NCI-H128 (cell line): ENCODE results near the gene MAS1L.
"Not testable (repeated sequence)": the region's sequence is repeated elsewhere in the genome, so short reads cannot be mapped to it uniquely, and the experiment has no call there.

Experiments
- DNase-seq: peaks from one replicate; lab custom pipeline; 2025; ENCODE audit not compliant: unreplicated experiment; lab: John Stamatoyannopoulos, UW

MAS1L gene

GRCh38 chr6:29486577-29486976 is 1.2 kb downstream of the MAS1L start:
- DNase-seq = no peak

DNA sequence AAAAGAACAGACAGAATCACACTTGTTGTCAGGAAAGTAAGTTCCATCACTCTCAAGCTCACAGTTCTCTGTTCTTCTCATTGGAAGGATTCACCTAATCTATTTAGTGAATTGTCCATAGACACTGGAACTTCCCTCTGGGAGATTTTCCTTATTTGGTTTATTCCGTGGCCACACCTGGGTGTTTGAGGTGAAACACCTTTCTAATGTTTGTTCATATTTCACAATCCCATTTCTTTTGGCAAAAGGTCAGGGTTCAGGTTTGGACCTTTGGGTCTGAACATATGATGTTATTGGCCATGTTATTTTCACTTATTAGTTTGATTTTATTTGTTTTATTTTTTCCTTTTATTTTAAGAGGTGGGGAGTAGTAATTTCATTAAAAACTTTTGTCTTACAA is 4.0 kb downstream of the MAS1L start:
- DNase-seq = no peak

DNA sequence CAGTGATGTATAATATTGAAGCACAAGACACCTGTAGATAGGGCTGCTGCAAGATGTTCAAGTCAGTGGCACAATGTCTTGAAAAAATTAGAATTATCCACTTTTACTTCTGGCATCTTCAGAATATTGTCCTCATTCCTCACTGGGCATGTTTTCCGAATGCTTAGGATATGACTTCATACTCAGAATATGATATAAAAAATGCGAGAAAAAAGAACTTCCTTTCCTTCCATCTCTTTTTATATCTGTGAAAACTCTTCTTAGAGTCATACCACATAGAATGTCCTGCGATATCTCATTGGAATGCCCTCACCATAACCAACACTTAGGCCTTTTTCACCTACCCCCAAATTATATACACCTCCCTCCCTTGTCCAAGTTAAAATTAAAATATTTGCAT is 4.6 kb downstream of the MAS1L start:
- DNase-seq = no peak

DNA sequence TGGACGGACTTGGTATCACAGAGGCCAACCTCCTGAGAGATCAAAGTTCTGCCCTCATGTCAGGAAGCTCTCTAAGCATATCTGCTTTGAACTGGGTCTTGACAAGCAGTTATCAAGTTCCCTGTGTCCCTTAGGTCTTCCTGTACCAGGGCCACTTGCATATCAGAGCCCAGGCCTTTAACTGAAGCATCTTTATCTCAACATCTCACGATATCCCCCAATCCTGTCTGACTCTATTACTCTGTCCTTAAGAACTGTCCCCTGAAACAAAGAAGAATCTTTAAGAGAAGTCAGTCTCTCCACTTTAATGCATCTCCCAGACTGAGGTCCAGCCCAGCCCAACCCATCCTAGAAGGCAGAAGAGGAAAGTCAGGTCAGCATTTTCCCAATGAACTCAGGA is 8.2 kb downstream of the MAS1L start:
- DNase-seq = no peak

DNA sequence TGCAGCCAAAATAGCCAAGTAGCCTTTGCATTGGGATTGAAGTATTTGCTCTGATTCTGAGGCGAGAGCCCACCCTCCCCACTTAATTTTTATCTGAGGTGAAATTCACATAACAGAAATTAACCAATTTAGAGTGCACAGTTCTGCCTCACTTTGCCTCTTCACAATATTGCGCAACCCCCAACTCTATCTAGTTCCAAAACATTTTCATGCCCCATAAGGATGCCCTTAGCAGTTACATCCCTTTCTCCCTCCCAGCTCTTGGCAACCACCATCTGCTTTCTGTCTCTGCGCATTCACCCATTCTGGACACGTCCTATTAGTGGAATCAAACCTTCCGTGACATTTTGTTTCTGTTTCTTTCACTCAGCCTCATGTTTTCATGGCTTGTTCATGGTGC is 9.0 kb downstream of the MAS1L start:
- no peak for DNase-seq

DNA sequence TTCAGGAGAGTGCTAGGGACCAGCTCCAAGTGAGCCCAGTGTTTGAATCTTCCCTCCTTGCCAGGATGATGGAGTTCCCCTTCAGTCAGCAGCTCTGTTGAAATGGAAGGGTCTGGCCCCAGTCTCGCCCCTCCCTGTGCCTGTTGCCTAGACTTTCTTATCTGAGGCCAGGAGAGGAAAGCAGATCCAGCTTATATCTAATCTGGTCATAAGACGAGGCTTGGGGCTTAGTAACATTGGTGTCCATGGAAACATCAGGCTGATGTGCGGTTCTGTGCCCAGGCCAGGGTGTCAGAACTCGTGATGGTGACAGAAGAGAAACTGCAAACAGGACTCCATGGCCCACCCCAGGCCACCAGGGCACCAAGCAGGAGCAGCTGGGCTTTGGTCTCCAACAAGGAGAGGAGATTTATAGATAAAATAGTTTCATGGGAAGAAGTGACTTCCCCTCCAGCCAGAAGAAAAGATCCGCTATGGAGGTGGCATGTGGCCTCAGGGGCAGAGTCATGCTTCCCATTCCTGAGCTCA is 9.8 kb downstream of the MAS1L start:
- DNase-seq = no peak

GRCh38 chr6:29474996-29475395 is 12.8 kb downstream of the MAS1L start:
- DNase-seq = no peak

GRCh38 chr6:29466241-29466640 is 21.5 kb downstream of the MAS1L start:
- no peak for DNase-seq

DNA sequence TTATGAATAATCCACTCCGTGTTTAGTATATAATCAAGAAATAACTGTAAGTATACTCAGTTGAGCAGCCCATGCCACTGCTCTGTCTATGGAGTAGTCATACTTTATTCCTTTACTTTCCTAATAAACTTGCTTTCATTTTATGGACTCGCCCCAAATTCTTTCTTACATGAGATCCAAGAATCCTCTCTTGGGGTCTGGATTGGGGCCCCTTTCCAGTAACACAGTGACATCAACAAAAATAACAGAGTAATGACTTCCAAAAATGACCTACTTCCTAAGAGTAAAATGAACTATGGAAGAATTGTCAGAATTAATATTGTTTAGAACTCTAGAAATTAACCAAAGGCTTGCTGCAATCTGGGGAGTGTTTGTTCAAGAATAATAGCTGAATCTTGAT is 22.0 kb downstream of the MAS1L start:
- no peak for DNase-seq

- DNase-seq = no peak
Measured at GRCh38 chr6:29465279-29465678, 22.5 kb downstream of the MAS1L start.

- no peak for DNase-seq
Measured at GRCh38 chr6:29462022-29462421, 25.7 kb downstream of the MAS1L start.

GRCh38 chr6:29461021-29461814 is 26.5 kb downstream of the MAS1L start:
- DNase-seq = no peak

- DNase-seq = no peak
Measured at GRCh38 chr6:29456971-29457370, 30.8 kb downstream of the MAS1L start, which contains the start of the genes OR11A1 and OR2H1. TSS of gene OR11A1 (minus strand) at chr6:29457071. CDS start at chr6:29427641, 29,430 bp downstream. TSS of gene OR2H1 (plus strand) at chr6:29457155. CDS start at chr6:29461770, 4,615 bp downstream.

GRCh38 chr6:29451471-29452193 is 36.1 kb downstream of the MAS1L start:
- DNase-seq = no peak

- DNase-seq = no peak
Measured at GRCh38 chr6:29447670-29448069, 40.1 kb downstream of the MAS1L start.

DNA sequence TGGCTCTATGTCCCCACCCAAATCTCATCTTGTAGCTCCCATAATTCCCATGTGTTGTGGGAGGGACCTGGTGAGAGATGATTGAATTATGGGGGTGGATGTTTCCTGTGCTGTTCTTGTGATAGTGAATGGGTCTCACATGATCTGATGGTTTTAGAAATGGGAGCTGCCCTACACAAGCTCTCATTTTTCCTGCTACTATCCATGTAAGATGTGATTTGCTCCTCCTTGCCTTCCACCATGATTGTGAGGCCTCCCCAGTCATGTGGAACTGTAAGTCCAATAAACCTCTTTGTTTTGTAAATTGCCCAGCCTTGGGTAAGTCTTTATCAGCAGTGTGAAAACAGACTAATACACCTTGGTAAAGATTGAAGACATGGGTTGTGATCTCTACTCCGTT is 43.7 kb downstream of the MAS1L start:
- not testable (repeated sequence) for DNase-seq

DNA sequence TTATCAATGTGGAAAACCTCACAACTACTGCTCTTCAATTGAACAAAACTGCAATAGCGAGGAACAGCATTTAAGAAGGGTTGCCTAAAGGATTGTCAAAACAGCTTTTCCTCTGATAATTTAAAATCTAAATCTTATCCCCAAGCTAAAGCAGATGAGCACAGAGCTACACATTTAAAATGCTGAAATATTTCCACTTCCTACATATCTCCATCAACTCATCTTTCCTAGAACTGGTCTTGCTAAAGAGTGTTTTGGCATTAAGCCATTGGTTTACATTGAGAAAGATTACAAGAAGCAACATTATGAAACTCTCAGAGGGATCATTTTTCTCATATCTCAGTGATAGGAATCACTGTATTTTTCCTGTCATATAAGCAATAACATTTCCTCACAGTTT is 45.0 kb downstream of the MAS1L start:
- no peak for DNase-seq

- DNase-seq = no peak
Measured at GRCh38 chr6:29439006-29439405, 48.8 kb downstream of the MAS1L start, which contains the start of gene OR10C1. TSS of gene OR10C1 (plus strand) at chr6:29439306. CDS start at chr6:29440016, 710 bp downstream.

- DNase-seq = not testable (repeated sequence)
Measured at GRCh38 chr6:29436730-29437129, 51.0 kb downstream of the MAS1L start.
